Heart right ventricle (tissue), 16 donors: ENCODE data around the gene TRIM42. TPM values are rescaled to one million over a fixed set of nuclear protein-coding genes. Genes with fewer than 3 reads are reported as not detected.
A peak's percentile ranks its signal among the peaks of the same experiment; 100 is the strongest.

ENCODE experiments used
- ATAC-seq, 8 donors: fragments of 200-7000 bp; cut with Tn5 transposase; one replicate each; pipeline ENCODE4 v1.9.1; 2020; ENCODE audit warnings: mild to moderate bottlenecking in 8 of 8, moderate library complexity in 8 of 8, moderate number of reproducible peaks in 1 of 8
- DNase-seq, 2 donors: peaks; one replicate each; pipeline ENCODE4 v3.0.0-alpha.2; 2020
- H3K27ac ChIP-seq, 10 donors: fragments of 200-600 bp; sonication (generic) in 2 of 10; one replicate each; pipeline versions ENCODE4 v1.5.0 to v1.8.0; 2020 to 2022; ENCODE audit warnings: mild to moderate bottlenecking in 3 of 10
- H3K27me3 ChIP-seq, 7 donors: fragments of 200-600 bp; one replicate each; pipeline ENCODE4 v1.8.0; 2021 to 2022; ENCODE audit warnings: mild to moderate bottlenecking in 2 of 7
- H3K36me3 ChIP-seq, 9 donors: fragments of 200-600 bp; sonication (generic) in 1 of 9; one replicate each; pipeline versions ENCODE4 v1.5.0 to v1.8.0; 2020 to 2022; ENCODE audit warnings: mild to moderate bottlenecking in 2 of 9
- H3K4me1 ChIP-seq, 9 donors: fragments of 200-600 bp; sonication (generic) in 1 of 9; one replicate each; pipeline versions ENCODE4 v1.5.0 to v1.8.0; 2020 to 2022; ENCODE audit warnings: mild to moderate bottlenecking in 4 of 9
- H3K4me3 ChIP-seq, 10 donors: fragments of 200-600 bp; sonication (generic) in 2 of 10; one replicate each; pipeline versions ENCODE4 v1.5.0 to v1.8.0; 2020 to 2022; ENCODE audit warnings: mild to moderate bottlenecking in 7 of 10, moderate library complexity in 2 of 10
- H3K9me3 ChIP-seq, 11 donors: fragments of 200-600 bp in 10 of 11; sonication (generic) in 2 of 11; one replicate each; pipeline versions ENCODE4 v1.5.0 to v1.8.0; 2013 to 2022; ENCODE audit warnings: mild to moderate bottlenecking in 2 of 11, control low read depth in 1 of 11, moderate library complexity in 1 of 11
- WGBS, 2 donors: extraction: QIAGEN DNeasy Blood & Tissue Kit; methylation state at CpG; one replicate each; pipeline ENCODE4 v1.1.7; 2013; ENCODE audit warnings: inconsistent platforms in 1 of 2; 5-methylcytosine and 5-hydroxymethylcytosine counted together
- intact Hi-C, 10 donors: fragments of 100-400 bp; cut with DNase I; formaldehyde crosslinking; loops; one replicate each; pipeline versions ENCODE4 v1.11.1 to v1.14.2; 2022
- polyA plus RNA-seq, 2 donors: library from polyadenylated mRNA; stranded (reverse); fragments of 200-250 nt; gene quantifications; one replicate each; pipeline ENCODE4 v1.2.3, GENCODE V29; 2013
- total RNA-seq, 10 donors: library from RNA; stranded (reverse); fragmentation: NEBNext Ultra II Directional in 3 of 10; extraction: Animal tissue kit (Norgen Biotek cat#: 25700) in 3 of 10; gene quantifications; one replicate each; pipeline versions ENCODE4 v1.2.1 to v1.2.4, GENCODE V29; 2021 to 2023
- TF ChIP-seq, protein P1 (sequence below), 9 donors: fragments of 200-600 bp; sonication (generic) in 2 of 9; IDR thresholded peaks; one replicate each; pipeline versions ENCODE4 v1.5.0 to v1.8.0; 2021 to 2022; ENCODE audit warnings: antibody characterized with exemption in 9 of 9, mild to moderate bottlenecking in 5 of 9, moderate library complexity in 1 of 9
- donor health status: Arrhythmogenic right ventricular cardiomyopathy.
- donor health status: ischemic (EF 13 %, LVEDD 7.1; RV severe dilation, severe dysfunction).
- donor health status: healthy with polysubstance abuse.
- donor health status: DM: no; HTN: yes; CAD: no.
- donor health status: DM: no; HTN: no; CAD: no.
- donor health status: ischemic (EF 25% LVEDD 6.9; RV normal size, moderate dysfunction).
- donor health status: ischemic (EF 25% LVEDD 5.7; RV mildly dilated, moderate dysfunction).
- donor health status: healthy.
- donor health status: DM: yes; HTN: yes; CAD: no.
- donor health status: Ischemic cardiomyopathy.
- donor health status: ischemic (EF 35%, LVEDD 5.7; RV mildly dilated, moderate dysfunction).
- donor health status: nonischemic (EF 11% LVEDD 7.7; RV severe dilation, severe dysfunction).
- donor health status: DM: yes; HTN: yes; CAD: no.
- donor health status: PGD.
- donor health status: ischemic (EF 29% LVEDD 5.4; RV normal size, mild dysfunction).
- donor health status: nonischemic (EF 23%, LVEDD 6.1; RV moderate dilation, normal function).

TRIM42 gene
- total and polyA plus RNA-seq, 12 donors, result not detected

DNA sequence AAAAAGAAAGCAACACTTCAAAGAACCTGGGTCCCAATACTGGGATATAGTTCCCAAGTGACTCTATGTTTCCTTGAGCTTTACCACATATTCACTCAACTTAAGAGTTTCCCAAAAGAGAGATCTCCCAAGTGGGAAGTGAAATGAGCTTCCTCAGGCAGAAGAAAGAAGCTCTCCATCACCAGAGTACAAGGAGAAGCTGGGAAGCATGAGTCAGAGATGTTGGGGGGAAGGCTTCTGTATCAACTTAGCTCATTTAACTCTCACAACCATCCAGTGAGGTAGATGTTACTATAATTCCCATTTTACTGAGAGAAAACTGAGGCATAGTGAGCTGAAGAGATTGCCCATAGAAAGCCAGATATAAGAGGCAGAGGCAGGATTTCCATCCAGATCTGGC is 47.0 kb upstream of the TRIM42 start:
- no peaks in the 10 kb centered on the region for H3K27me3 ChIP-seq
- no peaks in the 10 kb centered on the region for H3K36me3 ChIP-seq
- H3K27ac ChIP-seq, result no peak overlapping the region
- H3K9me3 ChIP-seq, result no peaks in the 10 kb centered on the region
- TF ChIP-seq, protein P1, sequence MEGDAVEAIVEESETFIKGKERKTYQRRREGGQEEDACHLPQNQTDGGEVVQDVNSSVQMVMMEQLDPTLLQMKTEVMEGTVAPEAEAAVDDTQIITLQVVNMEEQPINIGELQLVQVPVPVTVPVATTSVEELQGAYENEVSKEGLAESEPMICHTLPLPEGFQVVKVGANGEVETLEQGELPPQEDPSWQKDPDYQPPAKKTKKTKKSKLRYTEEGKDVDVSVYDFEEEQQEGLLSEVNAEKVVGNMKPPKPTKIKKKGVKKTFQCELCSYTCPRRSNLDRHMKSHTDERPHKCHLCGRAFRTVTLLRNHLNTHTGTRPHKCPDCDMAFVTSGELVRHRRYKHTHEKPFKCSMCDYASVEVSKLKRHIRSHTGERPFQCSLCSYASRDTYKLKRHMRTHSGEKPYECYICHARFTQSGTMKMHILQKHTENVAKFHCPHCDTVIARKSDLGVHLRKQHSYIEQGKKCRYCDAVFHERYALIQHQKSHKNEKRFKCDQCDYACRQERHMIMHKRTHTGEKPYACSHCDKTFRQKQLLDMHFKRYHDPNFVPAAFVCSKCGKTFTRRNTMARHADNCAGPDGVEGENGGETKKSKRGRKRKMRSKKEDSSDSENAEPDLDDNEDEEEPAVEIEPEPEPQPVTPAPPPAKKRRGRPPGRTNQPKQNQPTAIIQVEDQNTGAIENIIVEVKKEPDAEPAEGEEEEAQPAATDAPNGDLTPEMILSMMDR (IDR thresholded peaks at IDR 0.05), result no peak
- ATAC-seq, result no peak
- DNase-seq, result no peak
- intact Hi-C loops, result no loop called here
- peaks cover 0 to 2% (median 0%) of the 10 kb centered on the region in 9 donors for H3K4me1 ChIP-seq
- no peak overlapping the region for H3K4me3 ChIP-seq

DNA sequence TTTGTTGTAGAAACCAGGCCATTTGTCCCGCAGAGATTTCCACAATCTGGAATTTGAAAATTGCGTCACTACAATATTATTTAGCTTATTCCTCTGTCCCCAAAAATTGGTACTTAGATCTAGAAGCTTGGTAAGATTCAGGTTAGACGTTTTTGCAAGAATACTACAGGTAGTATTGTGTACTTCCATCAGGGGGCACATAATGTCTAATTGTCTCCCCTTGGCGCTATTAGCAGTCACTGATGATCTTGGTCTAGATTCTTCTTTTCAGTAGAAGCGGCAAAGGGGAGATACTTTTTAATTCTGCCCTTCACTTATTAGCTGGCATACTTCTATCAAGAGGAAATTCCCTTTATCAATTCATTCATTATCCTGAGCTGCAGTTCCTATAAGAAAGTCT is 42.6 kb upstream of the TRIM42 start:
- H3K27ac ChIP-seq, result no peak overlapping the region
- DNase-seq, result no peak
- peaks cover 0 to 7% (median 0%) of the 10 kb centered on the region in 9 donors for H3K4me1 ChIP-seq
- WGBS, 2 donors, result 74 to 82% methylated on average over 5 of the region's 5 CpGs
- no peaks in the 10 kb centered on the region for H3K27me3 ChIP-seq
- TF ChIP-seq, protein P1 (IDR thresholded peaks at IDR 0.05), result no peak
- H3K4me3 ChIP-seq, result no peak overlapping the region
- no peaks in the 10 kb centered on the region for H3K9me3 ChIP-seq
- intact Hi-C loops, result no loop called here
- no peak for ATAC-seq
- no peaks in the 10 kb centered on the region for H3K36me3 ChIP-seq

DNA sequence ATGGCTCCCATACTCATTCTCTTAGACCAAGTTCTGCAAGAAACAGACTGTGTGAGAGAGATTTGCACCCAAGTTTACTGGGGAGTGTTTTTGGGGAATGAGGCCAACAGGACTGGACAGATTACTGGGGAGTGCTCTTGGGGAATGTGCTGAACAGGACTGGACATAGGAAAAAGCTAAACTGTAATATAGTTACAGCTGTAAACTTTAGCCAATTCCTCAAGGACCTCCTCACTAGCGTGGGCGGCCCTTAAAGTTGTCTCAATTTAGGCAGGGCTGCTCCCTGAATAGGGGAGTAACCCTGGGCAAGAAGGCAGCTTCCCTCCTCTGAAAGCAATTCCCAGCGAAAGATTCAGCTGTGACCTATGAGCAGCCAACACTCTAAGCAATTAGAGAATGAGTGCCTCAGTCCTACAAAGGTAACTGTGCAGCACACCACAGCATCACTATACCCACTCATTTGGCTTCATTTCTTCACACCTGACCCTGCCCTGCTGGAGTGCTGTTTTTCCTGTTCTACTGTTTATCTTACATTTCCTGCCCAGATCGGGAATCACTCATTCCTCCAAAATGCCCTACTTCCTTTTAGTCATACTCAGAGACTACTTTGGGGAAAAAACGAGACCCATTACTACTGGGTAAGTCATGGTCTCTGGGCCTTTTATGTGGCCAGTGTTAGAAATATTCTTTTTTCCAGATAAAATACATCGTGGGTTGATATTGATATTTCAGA is 41.3 kb upstream of the TRIM42 start:
- WGBS, 2 donors, result 59 to 63% methylated on average over 6 of the region's 6 CpGs
- Histone ChIP-seq H3K27me3 (no peaks in the 10 kb centered on the region), H3K9me3 (no peaks in the 10 kb centered on the region), H3K27ac (no peak overlapping the region), H3K36me3 (no peaks in the 10 kb centered on the region), H3K4me3 (no peak overlapping the region), H3K4me1 (peaks cover 0 to 7% (median 0%) of the 10 kb centered on the region in 9 donors)
- DNase-seq, result no peak
- TF ChIP-seq, protein P1 (IDR thresholded peaks at IDR 0.05), result no peak
- peak in 5 of 8 donors; percentile 38 to 70 (median 46) for ATAC-seq
- intact Hi-C loops, result no loop called here

DNA sequence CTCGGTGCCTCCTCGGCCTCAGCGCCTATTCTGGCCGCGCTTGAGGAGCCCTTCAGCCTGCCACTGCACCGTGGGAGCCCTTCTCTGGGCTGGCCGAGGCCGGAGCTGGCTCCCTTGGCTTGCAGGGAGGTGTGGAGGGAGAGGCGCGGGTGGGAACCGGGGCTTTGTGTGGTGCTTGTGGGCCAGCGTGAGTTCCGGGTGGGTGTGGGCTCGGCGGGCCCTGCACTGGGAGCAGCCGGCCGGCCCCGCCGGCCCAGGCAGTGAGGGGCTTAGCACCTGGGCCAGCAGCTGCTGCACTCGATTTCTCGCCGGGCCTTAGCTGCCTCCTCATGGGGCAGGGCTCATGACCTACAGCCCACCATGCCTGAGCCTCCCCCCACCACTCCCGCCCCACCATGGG is 26.6 kb upstream of the TRIM42 start:
- TF ChIP-seq, protein P1 (IDR thresholded peaks at IDR 0.05), result no peak
- H3K4me3 ChIP-seq, result no peak overlapping the region
- DNase-seq (no peak), ATAC-seq (no peak)
- H3K4me1 ChIP-seq, result no peaks in the 10 kb centered on the region
- peaks cover 0 to under 1% (median 0%) of the 10 kb centered on the region in 11 donors for H3K9me3 ChIP-seq
- H3K27ac ChIP-seq, result no peak overlapping the region
- WGBS, 2 donors, result 89% methylated on average over 23 of the region's 23 CpGs
- peaks cover 0 to 2% (median 0%) of the 10 kb centered on the region in 7 donors for H3K27me3 ChIP-seq
- intact Hi-C loops, result no loop called here
- H3K36me3 ChIP-seq, result no peaks in the 10 kb centered on the region
